ENCODE results near the gene PWP2. TPM values are rescaled to one million over a fixed set of nuclear protein-coding genes. Genes with fewer than 3 reads are reported as not detected.

The PWP2 gene
- total and polyA plus RNA-seq, 2 experiments from 2014 or later = 0.99 to 1.4 TPM

- Histone ChIP-seq H3K36me3 (peaks cover 9% of the 10 kb centered on the region), H3K9me3 (ENCODE audit: low read depth) (no peaks in the 10 kb centered on the region), H3K27ac (no peak overlapping the region), H3K27me3 (no peaks in the 10 kb centered on the region), H3K4me1 (ENCODE audit: low read depth) (no peaks in the 10 kb centered on the region), H3K4me3 (no peak overlapping the region)
- TF ChIP-seq, protein P1, sequence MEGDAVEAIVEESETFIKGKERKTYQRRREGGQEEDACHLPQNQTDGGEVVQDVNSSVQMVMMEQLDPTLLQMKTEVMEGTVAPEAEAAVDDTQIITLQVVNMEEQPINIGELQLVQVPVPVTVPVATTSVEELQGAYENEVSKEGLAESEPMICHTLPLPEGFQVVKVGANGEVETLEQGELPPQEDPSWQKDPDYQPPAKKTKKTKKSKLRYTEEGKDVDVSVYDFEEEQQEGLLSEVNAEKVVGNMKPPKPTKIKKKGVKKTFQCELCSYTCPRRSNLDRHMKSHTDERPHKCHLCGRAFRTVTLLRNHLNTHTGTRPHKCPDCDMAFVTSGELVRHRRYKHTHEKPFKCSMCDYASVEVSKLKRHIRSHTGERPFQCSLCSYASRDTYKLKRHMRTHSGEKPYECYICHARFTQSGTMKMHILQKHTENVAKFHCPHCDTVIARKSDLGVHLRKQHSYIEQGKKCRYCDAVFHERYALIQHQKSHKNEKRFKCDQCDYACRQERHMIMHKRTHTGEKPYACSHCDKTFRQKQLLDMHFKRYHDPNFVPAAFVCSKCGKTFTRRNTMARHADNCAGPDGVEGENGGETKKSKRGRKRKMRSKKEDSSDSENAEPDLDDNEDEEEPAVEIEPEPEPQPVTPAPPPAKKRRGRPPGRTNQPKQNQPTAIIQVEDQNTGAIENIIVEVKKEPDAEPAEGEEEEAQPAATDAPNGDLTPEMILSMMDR (IDR thresholded peaks at IDR 0.05; ENCODE audit: low read depth, low read length) = no peak
- no peak for DNase-seq (ENCODE audit: low read depth in 1 of 2, low spot score in 1 of 2)
Measured at GRCh38 chr21:44070391-44070790, 36.8 kb upstream of the PWP2 start.

- no peaks in the 10 kb centered on the region for H3K9me3 ChIP-seq (ENCODE audit: low read depth)
- no peak overlapping the region for H3K4me3 ChIP-seq
- no peaks in the 10 kb centered on the region for H3K27me3 ChIP-seq
- no peaks in the 10 kb centered on the region for H3K4me1 ChIP-seq (ENCODE audit: low read depth)
- no peak overlapping the region for H3K27ac ChIP-seq
- peaks cover 19% of the 10 kb centered on the region for H3K36me3 ChIP-seq
- no peak for DNase-seq (ENCODE audit: low read depth in 1 of 2, low spot score in 1 of 2)
- TF ChIP-seq, protein P1 (IDR thresholded peaks at IDR 0.05; ENCODE audit: low read depth, low read length) = no peak
Measured at GRCh38 chr21:44071359-44072104, 35.7 kb upstream of the PWP2 start.

DNA sequence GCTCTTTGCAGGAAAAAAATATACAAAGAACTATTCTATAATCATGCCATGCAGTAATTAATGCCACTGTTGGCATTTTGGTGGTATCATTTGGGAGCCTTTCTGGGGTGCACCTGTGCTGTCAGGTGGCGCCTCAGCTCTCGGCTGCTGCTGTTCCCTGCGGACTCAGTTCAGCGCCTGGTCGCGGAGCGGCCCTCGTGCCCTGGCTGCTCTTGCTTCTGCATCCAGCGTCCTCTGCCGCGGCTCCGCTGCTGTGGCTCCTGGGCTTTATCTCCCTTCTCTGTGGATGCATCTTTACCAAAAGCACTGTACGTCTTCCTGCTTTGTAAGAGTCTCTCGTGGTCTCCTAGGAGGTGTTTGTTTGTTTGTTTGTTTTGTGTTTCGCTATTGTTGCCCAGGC, 35.1 kb upstream of the PWP2 start:
- no peaks in the 10 kb centered on the region for H3K27me3 ChIP-seq
- H3K4me3 ChIP-seq = no peak overlapping the region
- H3K9me3 ChIP-seq (ENCODE audit: low read depth) = no peaks in the 10 kb centered on the region
- no peaks in the 10 kb centered on the region for H3K4me1 ChIP-seq (ENCODE audit: low read depth)
- no peak overlapping the region for H3K27ac ChIP-seq
- H3K36me3 ChIP-seq = peaks cover 23% of the 10 kb centered on the region
- TF ChIP-seq, protein P1 (IDR thresholded peaks at IDR 0.05; ENCODE audit: low read depth, low read length) = no peak
- DNase-seq (ENCODE audit: low read depth in 1 of 2, low spot score in 1 of 2) = no peak

GRCh38 chr21:44074315-44074958, 32.8 kb upstream of the PWP2 start:
- Histone ChIP-seq H3K27ac (no peak overlapping the region), H3K9me3 (ENCODE audit: low read depth) (no peaks in the 10 kb centered on the region), H3K27me3 (no peaks in the 10 kb centered on the region), H3K4me1 (ENCODE audit: low read depth) (no peaks in the 10 kb centered on the region), H3K4me3 (no peak overlapping the region), H3K36me3 (peaks cover 25% of the 10 kb centered on the region)
- TF ChIP-seq, protein P1 (IDR thresholded peaks at IDR 0.05; ENCODE audit: low read depth, low read length) = no peak
- DNase-seq (ENCODE audit: low read depth in 1 of 2, low spot score in 1 of 2) = no peak

DNA sequence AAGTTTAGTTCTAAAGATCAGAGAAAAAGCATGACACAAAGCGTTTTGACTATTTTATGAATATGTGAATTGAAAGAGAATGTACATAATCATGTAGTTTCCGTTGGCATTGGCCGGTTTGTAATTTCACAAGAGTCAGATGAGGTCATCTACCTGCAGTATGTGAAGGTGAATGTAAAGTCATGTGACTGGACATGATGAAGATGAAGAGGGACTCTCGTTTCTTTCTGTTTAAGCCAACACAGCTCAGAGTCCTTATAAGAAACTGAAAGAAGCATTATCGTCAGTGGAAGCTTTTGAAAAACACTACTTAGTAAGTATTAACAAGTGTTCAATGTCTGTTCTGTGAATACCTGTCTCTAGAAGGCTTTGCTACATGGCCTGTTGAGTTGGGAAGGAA, 30.9 kb upstream of the PWP2 start:
- Histone ChIP-seq H3K4me1 (ENCODE audit: low read depth) (no peaks in the 10 kb centered on the region), H3K27me3 (no peaks in the 10 kb centered on the region), H3K36me3 (peaks cover 37% of the 10 kb centered on the region), H3K4me3 (no peak overlapping the region), H3K9me3 (ENCODE audit: low read depth) (no peaks in the 10 kb centered on the region), H3K27ac (no peak overlapping the region)
- TF ChIP-seq, protein P1 (IDR thresholded peaks at IDR 0.05; ENCODE audit: low read depth, low read length) = no peak
- DNase-seq (ENCODE audit: low read depth in 1 of 2, low spot score in 1 of 2) = no peak

Measured in cardiac muscle cell (in vitro differentiated cells and primary cell).